GM13977 (cell line): ENCODE data around the gene PSKH1.

Experiments used
- DNase-seq: peaks from one replicate; pipeline ENCODE4 v3.0.0; 2012; ENCODE audit warnings: low spot score
- CTCF ChIP-seq: IDR thresholded peaks from 2 replicates; pipeline ENCODE4 v1.5.1; 2012; ENCODE audit warnings: mild to moderate bottlenecking, control low read depth; ENCODE audit not compliant: insufficient read depth; ENCODE audit errors: extremely low read depth, missing control alignments
- in situ Hi-C: fragments of 300-500 bp; cut with MboI; formaldehyde crosslinking; loops from one replicate; pipeline ENCODE4 v1.12.0; 2022; ENCODE audit warnings: low sequenced_read_pairs, low pct_unique_long_range_greater_than_20kb, mixed read lengths, inconsistent platforms; ENCODE audit not compliant: unreplicated experiment

The PSKH1 gene

DNA sequence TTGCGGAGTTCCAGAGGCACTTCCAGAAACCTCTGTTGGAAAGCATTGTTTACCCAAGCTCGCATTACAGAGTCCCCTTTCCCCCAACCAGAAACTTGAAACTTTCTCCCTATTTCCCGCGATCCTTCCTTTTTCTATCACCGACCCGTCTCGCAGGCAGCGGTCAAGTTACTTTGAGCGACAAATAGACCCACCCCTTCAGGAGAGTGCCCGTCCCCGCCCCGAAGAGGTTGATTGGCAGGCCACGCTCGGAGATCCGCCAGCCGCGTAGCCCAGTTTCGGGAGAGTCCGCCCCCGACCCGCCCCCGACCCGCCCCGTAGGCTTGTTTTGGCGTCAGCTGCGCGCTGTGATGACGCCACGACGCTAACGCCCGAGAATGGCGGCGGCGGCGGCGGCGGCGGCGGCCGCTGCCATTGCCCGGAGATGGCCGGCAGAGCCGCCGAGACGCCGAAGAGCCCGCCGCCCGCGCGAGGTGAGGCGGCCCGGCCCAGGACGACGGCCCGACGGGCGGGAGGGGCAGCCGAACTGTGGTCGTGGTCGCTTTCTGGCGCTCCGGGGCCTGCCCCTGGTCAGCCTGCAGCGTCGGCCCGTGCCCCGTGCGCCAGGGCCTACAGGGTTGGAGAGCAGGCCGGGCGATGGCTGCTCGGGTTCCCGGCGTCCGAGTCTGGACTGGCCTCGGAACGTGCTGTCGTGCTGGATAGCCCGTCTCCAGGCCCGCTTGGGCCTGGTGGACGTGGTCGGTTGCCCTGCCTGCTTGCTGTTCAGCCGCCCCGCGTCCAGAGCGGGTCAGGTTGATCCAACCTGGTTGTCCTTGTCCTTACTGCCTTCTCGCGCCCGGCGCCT is at the start of gene PSKH1:
PSKH1 (plus strand) TSS at position 356 of the 844 bp plus-strand sequence. CDS start 15,496 bp downstream, outside the sequence.
- in situ Hi-C loops: no loop called here
- TF ChIP-seq CTCF: no peak
- peak; percentile 100 for DNase-seq

- DNase-seq: no peak
- no peak for TF ChIP-seq CTCF
Observed at GRCh38 chr16:67843343-67843765, 49.7 kb upstream of the PSKH1 start.

GRCh38 chr16:67844497-67844896 is 48.6 kb upstream of the PSKH1 start:
- no peak for TF ChIP-seq CTCF
- no peak for DNase-seq
- in situ Hi-C loops: no loop called here

More at GRCh38 chr16:67843343-67843765, 49.7 kb upstream of the PSKH1 start:
- in situ Hi-C loops: no loop called here

DNA sequence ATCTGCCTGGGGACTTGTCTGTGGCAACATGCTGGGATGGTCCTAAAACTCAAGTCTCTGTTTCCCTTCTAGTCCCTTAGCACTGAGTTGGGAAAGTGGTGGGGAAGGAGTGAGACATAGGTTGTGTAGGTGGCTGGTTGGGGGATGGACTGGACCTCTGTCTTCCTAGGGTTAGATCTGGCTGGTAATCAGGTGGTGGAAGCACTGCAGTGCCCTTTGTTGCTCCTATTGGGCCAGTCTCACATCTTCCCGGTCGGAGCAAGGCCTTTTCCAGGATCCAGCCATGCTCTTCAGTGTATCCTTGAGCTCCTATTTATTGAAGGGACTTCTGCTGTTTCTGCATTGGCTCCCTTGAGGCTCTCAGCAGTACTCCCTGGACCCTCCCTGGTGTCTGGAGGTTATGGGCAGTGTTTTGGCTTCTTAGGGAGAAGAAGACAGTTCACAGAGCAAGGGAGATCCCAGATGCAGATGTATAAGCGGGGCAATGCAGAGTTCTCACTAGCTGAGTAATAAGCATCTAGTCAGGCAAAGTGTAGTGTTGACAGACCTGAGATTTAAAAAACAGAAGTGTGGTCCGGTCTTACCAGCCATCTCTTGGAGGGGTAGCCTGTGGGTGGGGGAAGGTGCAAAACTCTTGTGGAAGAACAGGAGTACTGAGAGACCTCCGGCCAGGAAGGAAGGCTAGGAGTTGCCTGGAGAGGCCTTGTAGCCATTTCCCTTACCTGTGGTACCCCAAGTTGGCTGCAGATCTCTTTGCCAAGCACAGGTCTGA is 47.6 kb upstream of the PSKH1 start:
- no peak for DNase-seq
- in situ Hi-C loops: no loop called here

DNA sequence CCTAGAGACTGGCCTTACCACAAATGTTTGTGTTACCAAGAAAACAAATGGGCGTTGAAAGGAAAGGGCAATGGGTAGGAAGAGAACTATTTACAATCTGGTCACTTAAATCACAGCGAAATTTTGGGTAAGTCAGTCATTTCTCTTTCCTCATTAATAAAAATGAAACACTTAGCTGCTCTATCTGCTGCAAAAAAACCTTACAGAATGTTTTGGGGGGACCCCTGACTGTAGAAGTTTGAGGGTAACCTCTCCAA is 47.1 kb upstream of the PSKH1 start:
- TF ChIP-seq CTCF: no peak
- DNase-seq: no peak
- in situ Hi-C loops: no loop called here

More for the DNA sequence above, 47.6 kb upstream of the PSKH1 start:
- TF ChIP-seq CTCF: no peak

DNA sequence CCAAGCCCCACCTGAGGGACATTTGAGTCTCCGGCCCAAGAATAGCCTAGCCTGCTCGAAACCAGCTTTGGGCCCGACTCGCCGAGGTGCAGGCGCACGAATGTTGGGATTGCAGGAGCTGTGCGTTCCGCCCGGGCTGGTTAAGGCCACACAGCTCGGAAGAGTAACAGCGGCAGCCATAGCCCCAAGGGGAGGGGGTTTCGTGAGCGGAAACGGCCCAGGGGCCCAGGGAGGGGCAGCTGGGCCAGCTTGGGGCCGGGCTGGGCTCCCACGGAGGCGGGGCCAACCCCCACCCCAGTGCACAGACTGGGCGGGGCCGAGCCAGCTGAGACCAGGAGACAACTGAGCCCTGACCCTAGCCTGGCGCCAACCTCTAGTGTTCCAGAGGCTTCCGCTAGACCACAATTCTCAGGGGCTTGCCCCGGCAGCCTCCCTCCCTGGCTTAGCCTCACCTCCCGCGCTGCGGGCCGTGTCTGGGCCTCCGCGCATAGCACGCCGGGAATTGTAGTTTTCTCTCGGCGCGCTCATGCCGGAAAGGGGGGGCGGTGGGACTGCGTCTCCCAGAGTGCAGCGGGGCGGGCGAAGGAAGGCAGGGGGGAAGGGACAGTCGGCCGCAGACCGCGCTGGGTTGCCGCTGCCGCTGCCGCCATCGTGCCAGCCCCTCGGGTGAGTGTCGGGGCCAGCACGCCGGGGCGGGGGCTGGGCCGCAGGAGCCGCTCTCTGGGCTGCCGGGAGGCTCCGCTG is 46.6 kb upstream of the PSKH1 start, which contains the start of gene NUTF2:
NUTF2 (plus strand) TSS at position 614 of the 744 bp plus-strand sequence. CDS start 18,198 bp downstream, outside the sequence.
- peak; percentile 97 for DNase-seq
- in situ Hi-C loops: no loop called here
- TF ChIP-seq CTCF: no peak
